ENCODE data around the gene SMIM34.
"Not testable (repeated sequence)": the region's sequence is repeated elsewhere in the genome, so short reads cannot be mapped to it uniquely, and the experiment has no call there.

- TF ChIP-seq, protein P1, sequence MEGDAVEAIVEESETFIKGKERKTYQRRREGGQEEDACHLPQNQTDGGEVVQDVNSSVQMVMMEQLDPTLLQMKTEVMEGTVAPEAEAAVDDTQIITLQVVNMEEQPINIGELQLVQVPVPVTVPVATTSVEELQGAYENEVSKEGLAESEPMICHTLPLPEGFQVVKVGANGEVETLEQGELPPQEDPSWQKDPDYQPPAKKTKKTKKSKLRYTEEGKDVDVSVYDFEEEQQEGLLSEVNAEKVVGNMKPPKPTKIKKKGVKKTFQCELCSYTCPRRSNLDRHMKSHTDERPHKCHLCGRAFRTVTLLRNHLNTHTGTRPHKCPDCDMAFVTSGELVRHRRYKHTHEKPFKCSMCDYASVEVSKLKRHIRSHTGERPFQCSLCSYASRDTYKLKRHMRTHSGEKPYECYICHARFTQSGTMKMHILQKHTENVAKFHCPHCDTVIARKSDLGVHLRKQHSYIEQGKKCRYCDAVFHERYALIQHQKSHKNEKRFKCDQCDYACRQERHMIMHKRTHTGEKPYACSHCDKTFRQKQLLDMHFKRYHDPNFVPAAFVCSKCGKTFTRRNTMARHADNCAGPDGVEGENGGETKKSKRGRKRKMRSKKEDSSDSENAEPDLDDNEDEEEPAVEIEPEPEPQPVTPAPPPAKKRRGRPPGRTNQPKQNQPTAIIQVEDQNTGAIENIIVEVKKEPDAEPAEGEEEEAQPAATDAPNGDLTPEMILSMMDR (conservative IDR thresholded peaks at IDR 0.05; ENCODE audit: low read depth, low read length) = not testable (repeated sequence)
- not testable (repeated sequence) for TF ChIP-seq EZH2 (IDR thresholded peaks at IDR 0.05; ENCODE audit: low read length, unreplicated experiment); EZH2phosphoT487 (IDR thresholded peaks at IDR 0.05; ENCODE audit: borderline replicate concordance, low read length)
Observed at GRCh38 chr21:34404742-34405141, 19.0 kb downstream of the SMIM34 start.
